HepG2 (cell line): ENCODE data around the gene SLC12A1. TPM values are rescaled to one million over a fixed set of nuclear protein-coding genes. Genes with fewer than 3 reads are reported as not detected.

ENCODE experiments used
- ATAC-seq: fragments of 200-7000 bp; cut with Tn5 transposase; 3 replicates; pipeline ENCODE4 v1.9.1; 2020; ENCODE audit warnings: mild to moderate bottlenecking, moderate library complexity
- BruUV-seq: library from RNA; stranded (reverse); fragments of 400-500 nt; replicated peaks from 2 replicates; lab custom pipeline; 2021; lab: Mats Ljungman, UMichigan
- CTCF ChIA-PET: fragments of 300-600 bp; formaldehyde crosslinking; extraction: SDS; loops from one replicate; lab custom pipeline; 2021; ENCODE audit warnings: low total read pairs, inconsistent platforms, low intra/inter-chr PET ratio; lab: Yijun Ruan, JAX
- POLR2A ChIA-PET: fragments of 350-600 bp; sonication (Branson Sonifier 250); formaldehyde crosslinking; loops from one replicate; lab custom pipeline; 2020; ENCODE audit warnings: antibody characterized with exemption, inconsistent platforms; lab: Yijun Ruan, JAX
- DNase-seq: peaks from one replicate; pipeline ENCODE4 v3.0.0-alpha.2; 2015; ENCODE audit warnings: low spot score
- FAIRE-seq: peaks from 3 replicates; lab custom pipeline; 2011; peaks lifted over from hg19 to GRCh38; lab: Jason Lieb, UNC
- H2AFZ ChIP-seq: one replicate; pipeline ENCODE4 v1.6.1; 2011; ENCODE audit warnings: low read length, inconsistent platforms
- H3K27ac ChIP-seq: fragments of 300-600 bp; 3 replicates; pipeline ENCODE4 v1.8.0; 2011; ENCODE audit warnings: mixed run types, mild to moderate bottlenecking, mixed read lengths, low read length, inconsistent platforms; ENCODE audit not compliant: insufficient read depth; ENCODE audit errors: extremely low read length
- H3K27me3 ChIP-seq, 2 experiments: fragments of 200-600 bp in 1 of 2; 2 replicates in 1 of 2; 3 replicates in 1 of 2; pipeline versions ENCODE4 v1.6.0 to v1.8.0; 2011; ENCODE audit warnings: low read length in 2 of 2, mild to moderate bottlenecking in 2 of 2, moderate library complexity in 2 of 2, inconsistent platforms in 1 of 2; ENCODE audit not compliant: insufficient read depth in 2 of 2, control insufficient read depth in 1 of 2
- H3K36me3 ChIP-seq, 2 experiments: fragments of 200-600 bp in 1 of 2; replicated peaks in 1 of 2; 2 replicates in 1 of 2; 3 replicates in 1 of 2; pipeline versions ENCODE4 v1.5.1 to v1.8.0; 2011; ENCODE audit warnings: low read length in 2 of 2, inconsistent platforms in 1 of 2; ENCODE audit not compliant: insufficient read depth in 2 of 2, control insufficient read depth in 1 of 2
- H3K4me1 ChIP-seq: 2 replicates; pipeline ENCODE4 v1.5.1; 2012; ENCODE audit warnings: low read length, inconsistent platforms; ENCODE audit not compliant: insufficient read depth
- H3K4me2 ChIP-seq: 2 replicates; pipeline ENCODE4 v1.6.0; 2011; ENCODE audit warnings: low read depth, low read length, inconsistent platforms
- H3K4me3 ChIP-seq, 3 experiments: fragments of 200-600 bp in 1 of 3; sonication (generic), shearing (Covaris generic) in 1 of 3; replicated peaks in 1 of 3; 2 replicates each; pipeline ENCODE4 v1.5.1; 2011 to 2016; ENCODE audit warnings: low read length in 3 of 3, inconsistent platforms in 2 of 3, low read depth in 2 of 3, mild to moderate bottlenecking in 2 of 3, control low read depth in 1 of 3, mixed read lengths in 1 of 3; ENCODE audit not compliant: insufficient read depth in 1 of 3
- H3K79me2 ChIP-seq: one replicate; pipeline ENCODE4 v1.6.1; 2011; ENCODE audit warnings: low read length, inconsistent platforms; ENCODE audit not compliant: insufficient read depth
- H3K9ac ChIP-seq: 2 replicates; pipeline ENCODE4 v1.6.0; 2011; ENCODE audit warnings: mild to moderate bottlenecking, low read depth, low read length, inconsistent platforms; ENCODE audit not compliant: insufficient read depth
- H3K9me3 ChIP-seq: 2 replicates; pipeline ENCODE4 v1.5.1; 2012; ENCODE audit warnings: mild to moderate bottlenecking, low read length
- H4K20me1 ChIP-seq: 2 replicates; pipeline ENCODE4 v1.6.0; 2011; ENCODE audit warnings: inconsistent platforms, mild to moderate bottlenecking, low read length, moderate library complexity; ENCODE audit not compliant: insufficient read depth
- KMT2A ChIP-seq: sonication (generic); formaldehyde crosslinking; IDR thresholded peaks from 2 replicates; pipeline ENCODE4 v1.4.0; 2020; ENCODE audit warnings: missing genetic modification reagents
- MTA3 ChIP-seq: sonication (generic); formaldehyde crosslinking; IDR thresholded peaks from 2 replicates; pipeline ENCODE4 v1.4.0; 2020; ENCODE audit warnings: missing genetic modification reagents
- NBN ChIP-seq: fragments of 450-650 bp; conservative IDR thresholded peaks from 2 replicates; pipeline ENCODE4 v1.6.1; 2017
- NFYC ChIP-seq: IDR thresholded peaks from 2 replicates; pipeline ENCODE4 v1.6.1; 2016; ENCODE audit warnings: missing genetic modification reagents, missing compliant biosample characterization
- TAF1 ChIP-seq: sonication (generic); formaldehyde crosslinking; IDR thresholded peaks from 2 replicates; pipeline ENCODE4 v1.4.0; 2020; ENCODE audit warnings: missing genetic modification reagents
- TERF1 ChIP-seq: sonication (generic); formaldehyde crosslinking; IDR thresholded peaks from 2 replicates; pipeline ENCODE4 v1.8.0; 2022; ENCODE audit warnings: mild to moderate bottlenecking, missing genetic modification reagents, moderate library complexity
- TOPORS ChIP-seq: sonication (generic); formaldehyde crosslinking; IDR thresholded peaks from 2 replicates; pipeline ENCODE4 v1.8.0; 2023; ENCODE audit warnings: mild to moderate bottlenecking, missing genetic modification reagents
- ZBED4 ChIP-seq: sonication (generic); formaldehyde crosslinking; IDR thresholded peaks from 2 replicates; pipeline ENCODE4 v1.4.0; 2020; ENCODE audit warnings: missing genetic modification reagents, borderline replicate concordance
- ZNF263 ChIP-seq: sonication (generic); formaldehyde crosslinking; IDR thresholded peaks from 2 replicates; pipeline ENCODE4 v1.4.0; 2020; ENCODE audit warnings: missing genetic modification reagents
- ZNF274 ChIP-seq: sonication (generic); formaldehyde crosslinking; IDR thresholded peaks from 2 replicates; pipeline ENCODE4 v1.5.1; 2020; ENCODE audit warnings: mild to moderate bottlenecking, missing genetic modification reagents
- ZNF441 ChIP-seq: sonication (generic); formaldehyde crosslinking; IDR thresholded peaks from 2 replicates; pipeline ENCODE4 v1.7.0; 2021; ENCODE audit warnings: missing genetic modification reagents, borderline replicate concordance
- ZNF605 ChIP-seq: sonication (generic); formaldehyde crosslinking; IDR thresholded peaks from 2 replicates; pipeline ENCODE4 v1.8.0; 2022; ENCODE audit warnings: mild to moderate bottlenecking, missing genetic modification reagents
- WGBS: methylation state at CpG from one replicate; pipeline ENCODE4 v1.1.6; 2017; ENCODE audit warnings: low lambda C conversion rate; 5-methylcytosine and 5-hydroxymethylcytosine counted together
- in situ Hi-C: cut with HindIII; loops from 2 replicates; pipeline ENCODE4 v1.10.0; 2017; ENCODE audit warnings: low pct_unique_long_range_greater_than_20kb; ENCODE audit not compliant: extremely low pct_ligation_motif_present
- intact Hi-C: fragments of 100-400 bp; cut with micrococcal nuclease; formaldehyde crosslinking; loops from one replicate; pipeline ENCODE4 v1.10.0; 2022; ENCODE audit not compliant: unreplicated experiment
- polyA plus RNA-seq, 8 experiments: library from polyadenylated mRNA; depleted of rRNA in 3 of 8; stranded (reverse) in 7 of 8; unstranded in 1 of 8; fragments of >200 nt; fragmentation: Illumina TruSeq in 4 of 8; extraction: Trizol in 4 of 8; gene quantifications; 2 replicates each; pipeline versions ENCODE4 v1.2.1 to v1.2.3, GENCODE V29; 2011 to 2016; ENCODE audit warnings: low read depth in 4 of 8, missing spikeins in 1 of 8, mixed read lengths in 1 of 8; ENCODE audit not compliant: insufficient read depth in 1 of 8
- total RNA-seq, 5 experiments: library from RNA; depleted of rRNA; stranded (reverse); fragments of >200 nt; fragmentation: Illumina TruSeq; extraction: Trizol; gene quantifications; 2 replicates each; pipeline ENCODE4 v1.2.3, GENCODE V29; 2016; ENCODE audit warnings: low read depth in 1 of 5

SLC12A1 gene
- total and polyA plus RNA-seq, 2 of the 13 experiments (the other 11 are each of a cell fraction or from before 2014, with no cell fraction given), result not detected

GRCh38 chr15:48337607-48338006 lies 131.5 kb downstream of the SLC12A1 start:
- in situ Hi-C loops (no loop called here), intact Hi-C loops (loop anchor here (1.0 kb wide), 1 partner anchor 15 kb away; no protein-coding TSS in a partner anchor)
- Histone ChIP-seq H3K36me3 (peaks cover 0 to 43% of the 10 kb centered on the region in 2 experiments; a peak in 4 of 5 replicates), H3K9me3 (no peaks in the 10 kb centered on the region), H3K27me3 (no peaks in the 10 kb centered on the region), H3K4me3 (no peak overlapping the region), H3K9ac (no peak overlapping the region), H3K4me2 (no peak overlapping the region), H4K20me1 (no peaks in the 10 kb centered on the region), H3K4me1 (peaks cover 24% of the 10 kb centered on the region), H3K79me2 (peaks cover 2% of the 10 kb centered on the region), H3K27ac (no peak overlapping the region), H2AFZ (no peak overlapping the region)
- ATAC-seq (no peak), DNase-seq (no peak), FAIRE-seq (no peak)
- TF ChIP-seq MTA3 (no peak), TOPORS (CRISPR knock-in tag) (no peak), ZNF263 (CRISPR knock-in tag) (no peak), TERF1 (CRISPR knock-in tag) (no peak), ZNF274 (CRISPR knock-in tag) (no peak), TAF1 (CRISPR knock-in tag) (no peak), KMT2A (CRISPR knock-in tag) (no peak), NFYC (no peak), NBN (no peak), ZBED4 (CRISPR knock-in tag) (no peak), ZNF441 (CRISPR knock-in tag) (no peak), ZNF605 (CRISPR knock-in tag) (no peak)
- CTCF ChIA-PET, result interaction anchor here (1.6 kb wide), 1 partner anchor 15 kb away, joined by 9 read pairs; no protein-coding TSS in a partner anchor
- POLR2A ChIA-PET, result no interaction called here
- WGBS, result 89% methylated on average over 1 of the region's 1 CpG
- no TSS peak for BruUV-seq
